H9 (cell line): ENCODE results near the gene MACROH2A1. TPM values are rescaled to one million over a fixed set of nuclear protein-coding genes. Genes with fewer than 3 reads are reported as not detected.

ENCODE experiments used
- DNase-seq: peaks from one replicate; pipeline ENCODE4 v3.0.0-alpha.2; 2017
- H2AFZ ChIP-seq: one replicate; pipeline ENCODE4 v1.6.1; 2013; ENCODE audit warnings: mild to moderate bottlenecking, low read length, control low read depth, moderate library complexity
- H2AK5ac ChIP-seq: 2 replicates; pipeline ENCODE4 v1.6.1; 2013; ENCODE audit warnings: low read length, control low read depth, mixed read lengths; ENCODE audit not compliant: insufficient read length
- H2BK120ac ChIP-seq: one replicate; pipeline ENCODE4 v1.6.1; 2013; ENCODE audit warnings: low read depth, mild to moderate bottlenecking, low read length, control low read depth, inconsistent platforms; ENCODE audit not compliant: poor library complexity, severe bottlenecking
- H2BK12ac ChIP-seq: 2 replicates; pipeline ENCODE4 v1.6.1; 2013; ENCODE audit warnings: low read length, control low read depth, mixed read lengths, low read depth; ENCODE audit not compliant: insufficient read length
- H2BK15ac ChIP-seq: 2 replicates; pipeline ENCODE4 v1.6.1; 2013; ENCODE audit warnings: low read depth, low read length, control low read depth
- H2BK20ac ChIP-seq: one replicate; pipeline ENCODE4 v1.6.1; 2013; ENCODE audit warnings: low read depth, mild to moderate bottlenecking, low read length, control low read depth, inconsistent platforms; ENCODE audit not compliant: poor library complexity, severe bottlenecking
- H2BK5ac ChIP-seq: 2 replicates; pipeline ENCODE4 v1.6.1; 2013; ENCODE audit warnings: low read length, control low read depth, mixed read lengths; ENCODE audit not compliant: insufficient read length
- H3K14ac ChIP-seq: 2 replicates; pipeline ENCODE4 v1.6.1; 2013; ENCODE audit warnings: low read length, control low read depth; ENCODE audit not compliant: insufficient read depth
- H3K18ac ChIP-seq: 2 replicates; pipeline ENCODE4 v1.6.1; 2013; ENCODE audit warnings: low read depth, mild to moderate bottlenecking, mixed read lengths, low read length, control low read depth; ENCODE audit not compliant: insufficient read length
- H3K23ac ChIP-seq: 2 replicates; pipeline ENCODE4 v1.6.1; 2013; ENCODE audit warnings: low read length, control low read depth, mixed read lengths, low read depth; ENCODE audit not compliant: insufficient read length
- H3K23me2 ChIP-seq: 2 replicates; pipeline ENCODE4 v1.6.1; 2013; ENCODE audit warnings: low read depth, mild to moderate bottlenecking, mixed read lengths, low read length, control low read depth; ENCODE audit not compliant: insufficient read length, poor library complexity, severe bottlenecking
- H3K27ac ChIP-seq: 2 replicates; pipeline ENCODE4 v1.5.1; 2013; ENCODE audit warnings: low read length, control low read depth, mixed read lengths, low read depth; ENCODE audit not compliant: insufficient read length
- H3K27me3 ChIP-seq: 2 replicates; pipeline ENCODE4 v1.6.1; 2013; ENCODE audit warnings: low read length, control low read depth, inconsistent platforms; ENCODE audit not compliant: insufficient read depth
- H3K4ac ChIP-seq: 2 replicates; pipeline ENCODE4 v1.6.1; 2013; ENCODE audit warnings: low read depth, mild to moderate bottlenecking, control low read depth, inconsistent platforms, low read length, moderate library complexity
- H3K4me1 ChIP-seq: 2 replicates; pipeline ENCODE4 v1.6.1; 2013; ENCODE audit warnings: low read length, control low read depth, inconsistent platforms; ENCODE audit not compliant: insufficient read depth
- H3K4me2 ChIP-seq: 2 replicates; pipeline ENCODE4 v1.6.1; 2013; ENCODE audit warnings: low read length, control low read depth, mixed read lengths; ENCODE audit not compliant: insufficient read length, insufficient read depth
- H3K56ac ChIP-seq: 2 replicates; pipeline ENCODE4 v1.6.1; 2013; ENCODE audit warnings: low read depth, mild to moderate bottlenecking, mixed read lengths, low read length, control low read depth; ENCODE audit not compliant: insufficient read length
- H3K79me1 ChIP-seq: 2 replicates; pipeline ENCODE4 v1.6.1; 2013; ENCODE audit warnings: low read depth, mild to moderate bottlenecking, moderate library complexity, low read length, control low read depth, inconsistent platforms; ENCODE audit not compliant: insufficient read depth, poor library complexity, severe bottlenecking
- H3K79me2 ChIP-seq: 2 replicates; pipeline ENCODE4 v1.6.1; 2013; ENCODE audit warnings: low read length, control low read depth, inconsistent platforms; ENCODE audit not compliant: insufficient read depth
- H3K9ac ChIP-seq: 2 replicates; pipeline ENCODE4 v1.6.1; 2013; ENCODE audit warnings: low read length, control low read depth, mixed read lengths; ENCODE audit not compliant: insufficient read length; ENCODE audit errors: extremely low read depth
- H3K9me3 ChIP-seq: one replicate; pipeline ENCODE4 v1.6.1; 2013; ENCODE audit warnings: low read depth, low read length, inconsistent platforms; ENCODE audit not compliant: control insufficient read depth
- H3T11ph ChIP-seq: one replicate; pipeline ENCODE4 v1.6.1; 2013; ENCODE audit warnings: mild to moderate bottlenecking, low read length, control low read depth, inconsistent platforms
- H4K20me1 ChIP-seq: one replicate; pipeline ENCODE4 v1.6.1; 2013; ENCODE audit not compliant: control insufficient read depth, insufficient read length, insufficient read depth
- H4K5ac ChIP-seq: 2 replicates; pipeline ENCODE4 v1.6.1; 2013; ENCODE audit warnings: low read depth, mild to moderate bottlenecking, mixed read lengths, low read length, control low read depth; ENCODE audit not compliant: insufficient read length
- H4K8ac ChIP-seq: replicated peaks from 2 replicates; pipeline ENCODE4 v1.6.1; 2013; ENCODE audit warnings: low read length, control low read depth, mixed read lengths, low read depth; ENCODE audit not compliant: insufficient read length
- H4K91ac ChIP-seq: 2 replicates; pipeline ENCODE4 v1.6.1; 2013; ENCODE audit warnings: low read depth, mild to moderate bottlenecking, moderate library complexity, mixed read lengths, low read length, control low read depth; ENCODE audit not compliant: insufficient read length
- H3K27ac Mint-ChIP-seq, 3 experiments: 2 replicates in 2 of 3; 3 replicates in 1 of 3; pipeline ENCODE4 v1.8.0; 2020 to 2021; ENCODE audit warnings: mixed read lengths in 3 of 3, mild to moderate bottlenecking in 1 of 3, moderate library complexity in 1 of 3
- H3K27me3 Mint-ChIP-seq: 2 replicates; pipeline ENCODE4 v1.8.0; 2021; ENCODE audit warnings: low read depth, mild to moderate bottlenecking, moderate library complexity, mixed read lengths
- H3K36me3 Mint-ChIP-seq, 3 experiments: 2 replicates in 2 of 3; 3 replicates in 1 of 3; pipeline ENCODE4 v1.8.0; 2020 to 2021; ENCODE audit warnings: low read depth in 3 of 3, mixed read lengths in 3 of 3; ENCODE audit not compliant: insufficient read depth in 1 of 3
- H3K4me1 Mint-ChIP-seq, 2 experiments: 2 replicates each; pipeline ENCODE4 v1.8.0; 2020; ENCODE audit warnings: mixed read lengths in 2 of 2
- H3K4me3 Mint-ChIP-seq, 2 experiments: 2 replicates in 1 of 2; 3 replicates in 1 of 2; pipeline ENCODE4 v1.8.0; 2020 to 2021; ENCODE audit warnings: mild to moderate bottlenecking in 2 of 2, mixed read lengths in 2 of 2, moderate library complexity in 1 of 2
- H3K9me3 Mint-ChIP-seq, 2 experiments: 2 replicates in 1 of 2; 3 replicates in 1 of 2; pipeline ENCODE4 v1.8.0; 2020; ENCODE audit warnings: mild to moderate bottlenecking in 2 of 2, mixed read lengths in 2 of 2, moderate library complexity in 1 of 2
- CTCF ChIP-seq: fragments of 200-600 bp; sonication (generic); conservative IDR thresholded peaks from 3 replicates; pipeline ENCODE4 v1.8.0; 2021; ENCODE audit warnings: antibody characterized with exemption, mild to moderate bottlenecking
- WGBS: extraction: QIAGEN DNeasy Blood & Tissue Kit; methylation state at CpG from one replicate; pipeline ENCODE4 v1.1.7; 2013; ENCODE audit warnings: missing lambda C conversion rate, low lambda C conversion rate, mixed read lengths; ENCODE audit not compliant: insufficient read length; ENCODE audit errors: extremely low coverage; 5-methylcytosine and 5-hydroxymethylcytosine counted together
- total RNA-seq: library from RNA; stranded (reverse); gene quantifications from 2 replicates; pipeline ENCODE4 v1.2.1, GENCODE V29; 2021

MACROH2A1 gene
- total RNA-seq, 1 experiment from 2014 or later: 111 TPM

DNA sequence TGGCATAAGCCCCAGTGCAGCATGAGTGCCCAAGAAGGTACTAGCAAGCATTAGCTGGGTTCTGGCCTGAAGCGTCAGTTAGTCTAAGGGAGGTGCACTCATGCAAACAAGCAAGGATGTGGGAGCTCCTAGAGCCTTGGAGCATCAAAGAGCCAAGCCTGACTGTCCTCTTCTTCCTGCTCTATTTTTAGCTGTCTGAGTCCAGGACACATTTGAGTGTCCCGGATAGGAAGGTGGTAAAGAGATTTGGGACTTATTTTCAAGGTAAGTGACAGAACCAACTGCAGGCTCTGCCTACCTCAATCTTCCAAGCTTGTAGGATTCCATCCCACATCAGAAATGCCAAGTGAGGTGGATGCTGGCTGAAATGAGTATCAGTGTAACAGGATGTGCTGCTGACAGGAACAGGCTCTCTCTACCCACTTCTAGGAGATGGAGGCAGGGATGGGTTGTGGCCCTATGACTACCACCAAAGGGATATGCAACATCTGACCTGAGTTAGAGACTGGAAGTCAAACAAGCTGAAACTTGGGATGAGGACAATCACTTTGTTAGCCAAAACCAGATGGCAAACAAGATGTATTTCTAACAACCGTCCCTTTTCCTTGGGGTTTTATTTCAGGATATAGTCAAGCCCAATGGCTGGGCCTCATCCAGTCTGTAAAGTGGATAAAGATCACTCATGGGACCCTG, 15.1 kb downstream of the MACROH2A1 start:
- Histone ChIP-seq H2AFZ (no peak overlapping the region), H3K4me1 (no peaks in the 10 kb centered on the region), H3K23ac (no peak overlapping the region), H4K20me1 (peaks cover 2% of the 10 kb centered on the region), H2BK5ac (no peak overlapping the region), H3T11ph (no peak overlapping the region), H3K18ac (no peak overlapping the region), H2BK12ac (no peak overlapping the region), H2BK20ac (no peak overlapping the region), H4K5ac (no peak overlapping the region), H2AK5ac (no peak overlapping the region), H3K4me2 (no peak overlapping the region), H3K79me1 (no peaks in the 10 kb centered on the region), H4K8ac (no peak overlapping the region), H2BK15ac (no peak overlapping the region), H3K56ac (no peak overlapping the region), H2BK120ac (no peak overlapping the region), H3K4ac (no peak overlapping the region), H3K27me3 (no peaks in the 10 kb centered on the region), H3K9me3 (no peaks in the 10 kb centered on the region), H3K79me2 (no peaks in the 10 kb centered on the region), H3K23me2 (no peaks in the 10 kb centered on the region), H3K27ac (no peak overlapping the region), H3K9ac (no peak overlapping the region), H3K14ac (no peak overlapping the region), H4K91ac (no peak overlapping the region)
- no CpG with 5 or more reads among the region's 3 CpGs for WGBS
- DNase-seq: no peak
- TF ChIP-seq CTCF: no peak
- H3K27ac Mint-ChIP-seq: no peak overlapping the region
- H3K27me3 Mint-ChIP-seq: no peaks in the 10 kb centered on the region
- no peak overlapping the region for H3K4me3 Mint-ChIP-seq
- no peaks in the 10 kb centered on the region for H3K4me1 Mint-ChIP-seq
- H3K9me3 Mint-ChIP-seq: no peaks in the 10 kb centered on the region
- H3K36me3 Mint-ChIP-seq: peaks cover 23 to 83% (median 29%) of the 10 kb centered on the region in 3 experiments; a peak in 6 of 7 replicates
